ENCODE data around the gene DNAAF3. TPM values are rescaled to one million over a fixed set of nuclear protein-coding genes. Genes with fewer than 3 reads are reported as not detected.
A peak's percentile ranks its signal among the peaks of the same experiment; 100 is the strongest.
"Not testable (repeated sequence)": the region's sequence is repeated elsewhere in the genome, so short reads cannot be mapped to it uniquely, and the experiment has no call there.

DNAAF3 gene
- 9.1 and 14.0 TPM in 2 replicates for total RNA-seq (2014; rRNA removed; shearing (Covaris generic))

DNA sequence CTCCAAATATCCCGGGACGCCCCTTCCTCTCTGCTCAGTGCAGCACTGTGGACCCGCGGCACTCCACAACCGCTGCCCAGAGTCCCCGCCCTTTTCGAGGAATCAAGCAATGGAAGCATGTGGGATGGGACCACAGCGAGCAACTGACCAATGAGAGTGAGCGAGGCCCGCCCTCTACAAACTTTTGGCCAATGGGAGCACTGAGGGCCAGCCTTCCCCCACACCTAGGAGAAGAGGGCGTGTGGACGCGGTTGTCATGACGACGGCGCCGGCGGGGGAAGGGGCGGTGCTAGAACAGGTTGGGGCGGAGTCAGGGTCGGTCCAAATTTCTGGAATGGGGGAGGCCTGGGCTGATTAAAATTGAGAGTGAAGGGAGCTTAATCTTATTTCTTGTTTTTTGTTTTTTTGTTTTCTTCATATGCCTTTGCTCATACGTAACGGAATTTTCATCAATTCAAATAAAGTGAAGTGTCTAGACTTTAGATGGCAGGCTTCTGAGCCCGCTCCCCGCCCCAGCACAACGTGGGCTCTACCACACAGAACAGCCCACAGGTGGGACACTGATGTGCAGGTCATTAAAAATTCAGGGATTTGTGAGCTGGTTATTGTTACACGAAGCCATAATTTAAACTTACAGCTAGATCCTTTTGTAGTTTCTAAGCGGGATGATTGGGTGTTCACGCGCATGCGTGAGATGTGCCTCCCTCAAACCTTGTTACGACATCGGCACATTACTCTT, at the start of gene DNAAF3:
Gene DNAAF3 (minus strand): TSS at position 84 of the 739 bp plus-strand sequence. CDS start 200 bp downstream, outside the sequence.
- 0 out of 2 replicates have a peak, but pooled peaks cover 2% of the 10 kb centered on the region for H3K27me3 ChIP-seq
- H3K9me3 ChIP-seq (replicated peaks): no peaks in the 10 kb centered on the region
- peak; percentile 97 to 98 for DNase-seq

DNA sequence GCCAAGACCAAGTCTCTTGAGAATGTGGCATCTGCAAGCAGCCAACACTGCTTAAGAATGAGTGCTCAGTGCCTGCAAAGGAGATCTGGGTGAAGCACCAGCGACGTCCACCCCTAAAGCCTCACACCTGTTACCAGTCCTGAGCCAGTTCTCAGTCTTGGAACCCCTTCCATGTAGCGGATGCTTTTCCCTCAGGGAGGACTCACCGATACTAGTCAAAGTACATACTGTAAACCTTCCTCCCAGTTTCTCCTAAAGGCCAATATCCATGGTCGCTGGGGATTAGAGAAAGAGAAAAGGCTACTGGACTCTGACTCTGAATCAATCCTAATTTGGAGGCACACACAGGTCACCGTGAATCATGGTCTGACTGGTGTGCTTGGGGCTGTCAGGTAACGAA, 47.1 kb upstream of the DNAAF3 start:
- Histone ChIP-seq H3K27me3 (no peaks in the 10 kb centered on the region), H3K27ac (no peak overlapping the region), H3K9me3 (replicated peaks) (peaks cover 5% of the 10 kb centered on the region; the same call in 1 of the 2 replicates), H3K4me1 (peaks cover 14% of the 10 kb centered on the region), H3K36me3 (no peaks in the 10 kb centered on the region), H3K4me3 (no peak overlapping the region)
- no peak for DNase-seq

More for the DNA sequence above, at the start of gene DNAAF3:
- peak within 1 kb of the TSS; percentile 51 for H3K4me3 ChIP-seq
- H3K27ac ChIP-seq: no peak within 1 kb of the TSS
- H3K4me1 ChIP-seq: peaks cover 4% of the 10 kb centered on the region; the same call in 1 of the 2 replicates
- no peaks in the 10 kb centered on the region for H3K36me3 ChIP-seq

DNA sequence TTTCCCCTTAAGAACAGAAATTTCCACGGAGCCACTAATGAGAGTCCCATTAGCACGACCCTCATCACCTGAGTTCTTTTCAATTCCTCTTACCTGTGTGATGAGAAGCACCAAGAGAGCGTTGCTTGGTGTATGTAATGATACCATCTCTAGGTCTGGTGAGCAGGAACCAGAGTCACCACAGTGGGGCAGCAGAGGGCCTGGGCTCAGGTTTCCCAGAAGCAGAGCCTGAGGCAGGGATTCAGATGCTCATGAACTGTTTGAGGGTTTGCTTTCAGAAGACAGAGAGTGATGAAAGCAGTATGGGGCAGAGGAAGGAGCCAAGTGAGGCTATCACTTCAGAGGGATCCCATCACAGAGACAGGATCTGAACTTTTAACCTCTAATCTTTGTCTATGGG, 46.0 kb upstream of the DNAAF3 start:
- no peak overlapping the region for H3K4me3 ChIP-seq
- H3K9me3 ChIP-seq (replicated peaks): peaks cover 5% of the 10 kb centered on the region; the same call in 1 of the 2 replicates
- peak in 1 of 2 experiments; percentile 35 for DNase-seq
- H3K27ac ChIP-seq: no peak overlapping the region
- H3K4me1 ChIP-seq: peaks cover 14% of the 10 kb centered on the region
- no peaks in the 10 kb centered on the region for H3K36me3 ChIP-seq
- H3K27me3 ChIP-seq: no peaks in the 10 kb centered on the region

DNA sequence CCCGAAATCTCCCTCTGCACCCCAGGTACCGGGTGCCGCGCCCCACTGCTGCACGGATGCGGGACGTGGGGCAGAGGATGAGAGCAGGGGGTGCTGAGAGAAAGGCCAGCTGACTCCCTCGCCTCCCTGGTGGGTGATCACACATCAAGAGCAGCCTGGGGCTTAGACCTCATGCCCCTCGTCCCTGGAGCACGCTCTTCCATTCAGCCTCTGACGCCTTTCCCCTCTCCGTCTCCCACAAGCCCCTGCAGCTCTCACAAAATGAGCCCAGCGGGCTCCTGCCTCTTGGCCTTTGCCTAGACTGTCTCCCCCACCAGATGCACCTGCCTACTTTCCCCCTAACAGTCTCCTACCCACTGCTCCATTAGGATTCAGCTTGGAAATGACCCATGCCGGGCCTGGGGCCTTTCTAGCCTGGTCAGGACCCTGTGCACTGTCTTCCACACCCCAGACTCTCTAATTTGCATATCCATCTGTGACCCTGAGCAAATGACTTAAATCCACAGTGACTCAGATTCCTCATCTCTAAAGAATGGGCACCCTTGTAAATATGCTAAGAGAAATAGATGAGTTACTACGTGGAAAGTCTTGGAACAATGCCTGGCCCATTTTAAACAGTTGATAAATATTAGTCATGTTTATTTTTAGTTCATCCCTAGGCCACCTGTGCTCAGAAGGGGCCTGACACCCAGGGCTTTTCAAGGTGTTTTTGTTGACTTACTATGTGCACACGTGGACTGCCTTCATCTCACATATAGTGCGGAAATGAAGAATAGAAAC, 43.5 kb upstream of the DNAAF3 start:
- Histone ChIP-seq H3K36me3 (no peaks in the 10 kb centered on the region), H3K27me3 (no peaks in the 10 kb centered on the region), H3K4me3 (no peak overlapping the region), H3K27ac (no peak overlapping the region), H3K4me1 (peaks cover 12% of the 10 kb centered on the region), H3K9me3 (replicated peaks) (peaks cover 5% of the 10 kb centered on the region; the same call in 1 of the 2 replicates)
- no peak for DNase-seq

DNA sequence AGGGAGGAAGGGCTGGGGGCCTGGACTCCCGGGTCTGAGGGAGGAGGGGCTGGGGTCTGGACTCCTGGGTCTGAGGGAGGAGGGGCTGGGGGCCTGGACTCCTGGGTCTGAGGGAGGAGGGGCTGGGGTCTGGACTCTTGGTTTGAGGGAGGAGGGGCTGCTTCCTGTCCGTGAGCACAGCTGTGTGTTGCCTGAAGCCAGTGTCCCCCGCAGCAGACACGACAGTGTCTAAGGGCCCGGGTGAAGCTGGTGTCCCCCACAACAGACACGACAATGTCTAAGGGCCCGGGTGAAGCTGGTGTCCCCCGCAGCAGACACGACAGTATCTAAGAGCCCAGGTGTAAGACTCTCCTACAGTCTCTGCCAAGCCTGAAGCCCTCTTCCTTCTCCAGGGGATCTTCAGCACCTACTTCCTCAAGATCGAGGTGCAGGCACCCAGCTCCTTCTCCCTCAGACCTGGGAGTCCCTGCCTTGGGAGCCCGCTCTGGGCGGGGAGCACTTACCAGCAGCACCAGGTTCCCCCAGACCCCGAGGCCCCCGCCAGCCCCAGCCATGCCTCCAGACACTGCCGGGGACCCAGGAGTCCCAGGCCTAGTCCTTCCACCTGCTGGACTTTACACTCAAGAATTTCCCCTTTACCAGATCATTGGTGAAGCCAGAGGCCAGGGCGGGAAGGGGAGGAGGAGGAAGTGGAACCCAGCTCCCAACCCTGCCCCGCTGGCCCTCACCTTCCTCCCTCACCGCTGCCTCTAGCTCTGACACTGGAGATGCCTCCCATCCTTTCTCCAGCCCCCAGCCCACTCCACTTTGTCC, 42.7 kb upstream of the DNAAF3 start, which contains the start of gene PTPRH:
Gene PTPRH (minus strand): TSS at position 622 of the 813 bp plus-strand sequence. CDS start 68 bp downstream, at position 554.
- no peaks in the 10 kb centered on the region for H3K27me3 ChIP-seq
- no peak within 1 kb of the TSS for H3K4me3 ChIP-seq
- peaks cover 12% of the 10 kb centered on the region for H3K4me1 ChIP-seq
- no peak for DNase-seq
- H3K27ac ChIP-seq: no peak within 1 kb of the TSS
- no peaks in the 10 kb centered on the region for H3K36me3 ChIP-seq
- H3K9me3 ChIP-seq (replicated peaks): peaks cover 5% of the 10 kb centered on the region; the same call in 1 of the 2 replicates

DNA sequence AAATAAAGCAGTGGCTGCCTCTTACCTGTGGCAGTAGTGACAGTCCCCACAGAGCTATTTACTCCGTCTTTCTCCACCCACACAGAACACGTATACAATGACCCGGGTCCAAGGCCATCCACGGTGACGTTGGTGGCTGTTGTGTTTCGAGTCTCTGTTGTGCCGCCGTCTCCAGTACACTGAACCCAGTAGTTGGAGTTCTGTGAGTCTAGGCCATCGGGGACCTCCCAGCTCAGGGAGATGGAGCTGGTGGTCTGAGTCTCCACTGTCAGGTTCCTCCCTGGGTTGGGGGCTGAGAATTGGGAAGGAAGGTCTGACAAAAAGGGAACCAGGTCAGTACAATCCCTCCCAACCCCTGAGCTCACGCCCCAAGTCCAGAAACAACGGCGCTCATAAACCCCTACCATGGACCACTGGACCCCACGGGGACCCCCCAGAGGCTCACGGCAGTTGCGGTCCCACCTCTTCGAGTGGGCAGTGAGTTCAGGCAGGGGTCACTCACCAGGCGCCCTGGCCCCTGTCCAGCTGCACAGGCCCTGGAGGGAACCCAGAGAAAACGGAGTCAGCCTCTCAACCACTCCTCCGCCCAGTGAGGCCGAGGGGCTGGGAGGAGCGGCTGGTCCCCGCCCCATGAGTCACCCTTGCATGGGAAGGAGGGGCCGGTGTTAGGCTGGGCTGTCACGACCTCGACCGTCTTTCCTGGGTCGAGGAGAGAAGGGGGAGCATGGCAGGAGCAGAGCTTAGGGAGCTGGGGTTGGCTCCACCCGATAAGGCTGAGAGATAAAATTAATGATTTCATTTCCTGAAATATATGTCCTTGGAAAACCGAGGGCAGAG, 40.5 kb upstream of the DNAAF3 start:
- H3K4me3 ChIP-seq: peak overlapping the region; percentile 31
- peaks cover 12% of the 10 kb centered on the region for H3K4me1 ChIP-seq
- DNase-seq: peak; percentile 84 to 85
- H3K27me3 ChIP-seq: no peaks in the 10 kb centered on the region
- H3K36me3 ChIP-seq: no peaks in the 10 kb centered on the region
- H3K27ac ChIP-seq: no peak overlapping the region
- no peaks in the 10 kb centered on the region for H3K9me3 ChIP-seq (replicated peaks)

DNA sequence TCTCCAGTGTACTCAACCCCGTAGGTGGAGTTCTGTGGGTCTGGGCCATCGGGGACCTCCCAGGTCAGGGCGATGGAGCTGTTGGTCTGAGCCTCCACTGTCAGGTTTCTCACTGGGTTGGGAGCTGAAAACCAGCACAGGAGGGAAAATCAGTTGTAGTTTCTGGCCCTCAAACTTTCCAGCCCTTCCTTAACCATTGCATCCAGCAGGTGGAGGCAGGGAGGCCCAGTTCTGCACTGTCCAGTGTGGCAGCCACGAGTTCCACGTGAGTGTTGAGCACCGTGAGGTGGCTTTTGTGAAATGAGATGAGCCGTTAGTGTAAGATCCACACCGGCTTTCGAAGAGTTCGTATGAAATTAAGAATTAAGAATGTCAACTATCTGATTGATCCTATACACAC, 35.8 kb upstream of the DNAAF3 start:
- not testable (repeated sequence) for H3K4me3 ChIP-seq; DNase-seq; H3K27me3 ChIP-seq; H3K27ac ChIP-seq; H3K36me3 ChIP-seq; H3K9me3 ChIP-seq (replicated peaks); H3K4me1 ChIP-seq

DNA sequence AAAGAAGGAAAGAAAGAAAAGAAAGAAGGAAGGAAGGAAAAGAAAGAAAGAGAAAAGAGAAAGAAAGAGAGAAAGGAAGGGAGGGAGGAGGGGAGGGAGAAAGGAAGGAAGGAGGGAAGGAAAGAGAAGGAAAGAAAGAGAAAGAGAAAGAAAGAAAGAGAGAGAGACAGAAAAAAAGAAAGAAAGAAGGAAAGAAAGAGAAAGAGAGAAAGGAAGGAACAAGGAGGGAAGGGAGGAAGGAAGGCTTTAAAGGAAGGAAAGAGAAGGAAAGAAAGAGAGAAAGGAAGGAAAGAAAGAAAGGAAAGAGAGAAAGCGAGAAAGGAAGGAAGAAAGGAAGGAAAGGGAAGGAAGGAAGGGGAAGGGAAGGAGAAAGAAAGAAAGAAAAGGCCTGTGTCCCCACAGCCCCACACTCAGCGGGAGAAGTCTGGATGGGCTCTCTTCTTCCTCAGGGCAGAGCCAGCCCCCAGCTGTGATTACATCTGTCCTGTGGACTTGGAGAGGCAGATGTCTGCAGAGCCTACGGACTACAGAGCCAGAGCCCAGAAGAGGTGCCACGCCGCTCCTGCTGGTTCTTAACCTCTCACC, 33.3 kb upstream of the DNAAF3 start:
- H3K27ac ChIP-seq: no peak overlapping the region
- no peak for DNase-seq
- no peaks in the 10 kb centered on the region for H3K9me3 ChIP-seq (replicated peaks)
- no peaks in the 10 kb centered on the region for H3K27me3 ChIP-seq
- no peak overlapping the region for H3K4me3 ChIP-seq
- H3K36me3 ChIP-seq: no peaks in the 10 kb centered on the region
- no peaks in the 10 kb centered on the region for H3K4me1 ChIP-seq

DNA sequence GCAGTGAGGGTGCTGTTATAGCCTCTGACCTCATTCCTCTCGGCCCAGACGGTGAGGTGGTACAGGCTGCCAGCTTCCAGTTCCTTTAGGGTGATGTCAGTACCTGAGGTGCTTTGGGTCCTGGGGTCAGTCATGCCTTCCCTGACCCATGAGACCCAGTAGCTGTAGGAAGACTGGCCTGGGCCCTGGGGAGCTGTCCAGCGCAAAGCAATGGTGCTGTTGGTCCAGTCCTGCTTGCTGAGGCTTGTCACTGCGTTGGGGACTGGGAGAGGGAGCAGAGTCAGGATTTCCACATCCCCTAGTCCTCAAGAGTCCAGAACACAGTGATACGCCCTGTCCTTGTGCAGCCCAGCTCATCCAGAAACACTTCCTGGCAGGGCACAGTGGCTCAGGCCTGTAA, 32.2 kb upstream of the DNAAF3 start:
- no peaks in the 10 kb centered on the region for H3K36me3 ChIP-seq
- H3K27ac ChIP-seq: no peak overlapping the region
- H3K27me3 ChIP-seq: no peaks in the 10 kb centered on the region
- H3K9me3 ChIP-seq (replicated peaks): no peaks in the 10 kb centered on the region
- no peaks in the 10 kb centered on the region for H3K4me1 ChIP-seq
- H3K4me3 ChIP-seq: no peak overlapping the region
- no peak for DNase-seq

DNA sequence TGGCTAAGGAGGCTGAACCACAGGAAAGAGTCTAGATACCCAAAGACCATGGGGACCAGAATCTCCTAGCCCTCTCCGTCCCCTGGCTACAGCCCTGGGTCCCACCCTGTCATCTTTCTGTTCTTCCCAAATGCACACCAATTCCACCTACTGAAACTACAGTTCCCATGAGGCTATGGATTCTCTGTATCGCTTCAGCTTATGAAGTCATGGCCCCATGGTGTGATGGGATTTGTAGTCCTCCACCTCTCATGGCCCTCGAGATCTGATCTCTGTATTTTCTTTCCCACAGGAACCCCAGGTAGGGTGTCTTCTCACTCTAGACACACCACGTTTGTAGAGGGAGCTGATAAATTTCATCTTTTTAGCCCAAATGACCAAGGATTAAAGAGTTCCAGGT, 31.1 kb upstream of the DNAAF3 start:
- DNase-seq: peak in 1 of 2 experiments; percentile 35
- Histone ChIP-seq H3K36me3 (no peaks in the 10 kb centered on the region), H3K27ac (no peak overlapping the region), H3K9me3 (replicated peaks) (no peaks in the 10 kb centered on the region), H3K27me3 (no peaks in the 10 kb centered on the region), H3K4me1 (no peaks in the 10 kb centered on the region), H3K4me3 (no peak overlapping the region)

DNA sequence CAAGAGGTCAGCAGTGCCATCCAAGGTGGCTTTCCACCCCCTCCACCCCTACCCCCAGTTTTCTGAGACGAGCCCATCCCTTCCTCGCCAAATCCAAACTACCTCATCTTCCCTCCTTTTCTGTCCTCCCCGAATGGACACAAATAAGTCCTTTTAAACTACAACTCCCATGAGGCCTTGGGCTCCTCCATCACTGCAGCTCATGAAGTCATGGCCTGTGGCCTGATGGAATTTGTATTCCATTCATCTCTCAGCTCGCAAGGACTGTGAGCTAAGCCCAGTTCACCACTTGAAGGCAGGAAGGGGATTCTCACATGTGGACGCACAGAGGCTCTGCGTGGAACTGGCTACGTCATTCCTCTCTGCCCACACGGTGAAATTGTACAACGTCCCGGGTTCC, 30.4 kb upstream of the DNAAF3 start:
- no peak for DNase-seq
- Histone ChIP-seq H3K9me3 (replicated peaks) (no peaks in the 10 kb centered on the region), H3K4me3 (no peak overlapping the region), H3K27ac (no peak overlapping the region), H3K36me3 (no peaks in the 10 kb centered on the region), H3K4me1 (no peaks in the 10 kb centered on the region), H3K27me3 (no peaks in the 10 kb centered on the region)

DNA sequence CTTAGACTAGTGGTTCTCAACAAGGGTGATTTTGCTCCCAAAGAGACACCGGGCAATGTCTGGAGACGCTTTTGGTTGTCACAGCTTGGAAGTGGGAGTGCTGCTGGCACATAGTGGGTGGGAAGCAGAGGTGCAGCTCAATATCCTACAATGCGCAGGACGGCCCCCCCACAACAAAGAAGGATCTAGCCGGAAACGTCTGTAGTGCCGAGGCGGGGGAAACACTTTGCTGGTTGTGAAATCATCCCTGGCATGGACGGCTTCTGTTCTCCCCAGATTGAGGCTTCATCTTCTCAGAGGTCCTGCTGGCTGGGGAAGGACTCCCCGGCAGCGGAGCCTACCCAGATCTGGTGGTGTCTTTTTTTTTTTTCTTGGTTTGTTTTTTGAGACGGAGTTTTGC, 27.1 kb upstream of the DNAAF3 start:
- no peak overlapping the region for H3K27ac ChIP-seq
- H3K36me3 ChIP-seq: no peaks in the 10 kb centered on the region
- DNase-seq: no peak
- no peak overlapping the region for H3K4me3 ChIP-seq
- no peaks in the 10 kb centered on the region for H3K9me3 ChIP-seq (replicated peaks)
- H3K4me1 ChIP-seq: no peaks in the 10 kb centered on the region
- H3K27me3 ChIP-seq: no peaks in the 10 kb centered on the region

DNA sequence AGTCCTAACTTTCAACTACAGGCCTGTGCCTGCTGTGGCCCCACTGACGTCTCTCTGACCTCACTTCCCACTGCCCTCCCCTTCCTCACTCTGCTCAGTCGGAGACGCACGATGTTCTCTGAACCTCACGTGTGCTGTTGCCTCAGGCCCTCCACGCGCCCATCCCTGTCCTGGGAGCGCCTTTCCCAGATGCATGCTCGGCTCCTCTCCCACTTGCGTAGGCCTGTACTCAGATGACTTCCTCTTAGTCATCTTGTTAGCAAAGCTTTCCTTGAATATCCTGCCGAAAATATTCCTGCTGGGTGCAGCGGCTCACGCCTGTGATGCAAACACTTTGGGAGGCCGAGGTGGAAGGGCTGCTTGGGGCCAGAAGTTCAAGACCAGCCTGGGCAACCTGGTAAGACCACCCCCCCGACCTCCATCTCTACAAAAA, 23.0 kb upstream of the DNAAF3 start:
- Histone ChIP-seq H3K4me1 (no peaks in the 10 kb centered on the region), H3K4me3 (no peak overlapping the region), H3K27me3 (no peaks in the 10 kb centered on the region), H3K36me3 (no peaks in the 10 kb centered on the region), H3K9me3 (replicated peaks) (no peaks in the 10 kb centered on the region), H3K27ac (no peak overlapping the region)
- peak; percentile 33 to 43 for DNase-seq
